Liver (tissue), 3 donors: ENCODE data around the gene GORASP2.

Experiments
- ATF3 ChIP-seq: IDR thresholded peaks from 2 replicates; pipeline ENCODE4 v1.6.1; 2016; ENCODE audit warnings: antibody characterized with exemption
- RAD21 ChIP-seq, 2 donors: IDR thresholded peaks; 2 replicates each; pipeline ENCODE4 v1.6.1; 2016; ENCODE audit warnings: antibody characterized with exemption in 2 of 2, mild to moderate bottlenecking in 2 of 2
- TAF1 ChIP-seq: conservative IDR thresholded peaks from 2 replicates; pipeline ENCODE4 v1.6.1; 2016; ENCODE audit warnings: antibody characterized with exemption, mild to moderate bottlenecking
- YY1 ChIP-seq: IDR thresholded peaks from 2 replicates; pipeline ENCODE4 v1.6.1; 2016; ENCODE audit warnings: antibody characterized with exemption, mild to moderate bottlenecking
- TF ChIP-seq, protein P1 (sequence below): fragments of 150-350 bp; IDR thresholded peaks from 2 replicates; pipeline ENCODE4 v1.5.1; 2017; ENCODE audit warnings: improper control_type of control experiment, low read depth, low read length; ENCODE audit not compliant: missing input control
- donor health status: healthy.
- donor health status: healthy.

DNA sequence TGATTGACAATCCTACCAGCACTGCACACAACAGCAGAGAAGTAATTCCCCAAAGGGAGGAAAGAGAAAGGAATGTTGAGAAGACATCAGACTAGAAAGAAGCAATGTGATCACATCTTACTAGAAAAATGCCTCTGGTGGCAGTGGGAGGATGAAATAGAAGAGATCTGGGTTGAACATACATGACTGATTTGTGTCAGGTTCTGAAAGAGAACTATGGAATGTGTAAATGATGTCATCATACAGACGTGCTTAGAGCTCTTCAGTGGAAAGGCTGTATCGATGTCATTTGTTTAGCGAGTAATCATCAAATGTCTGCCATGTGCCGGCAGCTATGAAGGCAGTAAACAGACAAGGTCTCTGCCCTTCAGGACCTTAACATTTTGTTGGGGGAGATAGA is 24.9 kb downstream of the GORASP2 start:
- TF ChIP-seq ATF3 (no peak), RAD21 (IDR thresholded peaks at IDR 0.05) (no peak), TAF1 (no peak), YY1 (no peak)
- TF ChIP-seq, protein P1, sequence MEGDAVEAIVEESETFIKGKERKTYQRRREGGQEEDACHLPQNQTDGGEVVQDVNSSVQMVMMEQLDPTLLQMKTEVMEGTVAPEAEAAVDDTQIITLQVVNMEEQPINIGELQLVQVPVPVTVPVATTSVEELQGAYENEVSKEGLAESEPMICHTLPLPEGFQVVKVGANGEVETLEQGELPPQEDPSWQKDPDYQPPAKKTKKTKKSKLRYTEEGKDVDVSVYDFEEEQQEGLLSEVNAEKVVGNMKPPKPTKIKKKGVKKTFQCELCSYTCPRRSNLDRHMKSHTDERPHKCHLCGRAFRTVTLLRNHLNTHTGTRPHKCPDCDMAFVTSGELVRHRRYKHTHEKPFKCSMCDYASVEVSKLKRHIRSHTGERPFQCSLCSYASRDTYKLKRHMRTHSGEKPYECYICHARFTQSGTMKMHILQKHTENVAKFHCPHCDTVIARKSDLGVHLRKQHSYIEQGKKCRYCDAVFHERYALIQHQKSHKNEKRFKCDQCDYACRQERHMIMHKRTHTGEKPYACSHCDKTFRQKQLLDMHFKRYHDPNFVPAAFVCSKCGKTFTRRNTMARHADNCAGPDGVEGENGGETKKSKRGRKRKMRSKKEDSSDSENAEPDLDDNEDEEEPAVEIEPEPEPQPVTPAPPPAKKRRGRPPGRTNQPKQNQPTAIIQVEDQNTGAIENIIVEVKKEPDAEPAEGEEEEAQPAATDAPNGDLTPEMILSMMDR, result no peak
